Articular chondrocyte of knee joint (primary cell): Measurements from ENCODE around the gene IFT74. TPM values are rescaled to one million over a fixed set of nuclear protein-coding genes. Genes with fewer than 3 reads are reported as not detected.

Experiments
- total RNA-seq: library from RNA; depleted of rRNA; stranded (reverse); fragments of >200 nt; gene quantifications from 2 replicates; pipeline ENCODE4 v1.2.3, GENCODE V29; 2012

The IFT74 gene
- total RNA-seq, result 20.3 and 26.1 TPM in 2 replicates

DNA sequence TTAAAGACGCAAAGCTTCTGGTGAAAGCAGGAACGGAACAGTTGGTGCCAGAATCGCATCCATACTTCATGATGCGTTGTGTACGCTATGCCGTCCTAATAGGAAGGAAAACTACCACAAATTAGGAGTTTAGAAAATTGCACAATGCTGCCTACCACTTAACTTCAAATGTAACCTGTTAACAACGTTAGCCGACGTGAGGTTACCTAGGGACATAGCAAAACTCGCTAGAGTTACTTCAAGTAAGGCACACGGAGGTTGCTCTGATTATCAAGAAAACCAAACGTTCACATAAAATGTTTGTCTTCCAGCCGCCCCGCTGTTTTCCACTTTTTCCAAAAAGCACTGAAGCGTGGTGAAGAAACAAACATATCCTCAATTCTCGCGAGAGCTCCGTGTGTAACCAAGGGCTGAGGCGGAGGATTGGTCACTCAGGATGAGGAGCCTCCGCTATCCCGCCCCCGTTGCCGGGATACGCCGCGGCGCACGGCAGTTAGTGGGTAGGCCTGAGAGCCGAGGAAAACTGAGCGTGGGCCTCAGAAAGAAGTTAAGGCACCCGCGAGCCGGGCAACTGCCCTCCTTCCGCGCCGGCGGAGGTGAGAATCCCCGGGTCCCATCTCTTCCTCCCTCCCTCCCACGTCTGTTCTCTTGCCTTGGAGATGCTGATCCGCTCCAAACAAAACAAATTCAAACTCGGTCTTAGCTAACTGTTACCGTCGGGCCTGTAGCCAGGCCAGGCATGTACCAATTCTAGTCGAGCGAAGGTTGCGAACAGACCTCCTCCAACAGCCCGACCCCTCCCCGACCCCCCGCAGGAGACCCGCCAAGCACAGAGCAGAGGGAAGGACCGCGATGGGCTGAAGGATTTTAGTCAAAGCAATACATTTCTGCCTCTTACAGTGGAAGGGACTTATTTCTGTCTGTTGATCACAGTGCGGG, at the start of gene IFT74:
Gene IFT74, plus strand, starts transcription at position 492 of the 939 bp plus-strand sequence. CDS start 5,556 bp downstream, outside the sequence.

DNA sequence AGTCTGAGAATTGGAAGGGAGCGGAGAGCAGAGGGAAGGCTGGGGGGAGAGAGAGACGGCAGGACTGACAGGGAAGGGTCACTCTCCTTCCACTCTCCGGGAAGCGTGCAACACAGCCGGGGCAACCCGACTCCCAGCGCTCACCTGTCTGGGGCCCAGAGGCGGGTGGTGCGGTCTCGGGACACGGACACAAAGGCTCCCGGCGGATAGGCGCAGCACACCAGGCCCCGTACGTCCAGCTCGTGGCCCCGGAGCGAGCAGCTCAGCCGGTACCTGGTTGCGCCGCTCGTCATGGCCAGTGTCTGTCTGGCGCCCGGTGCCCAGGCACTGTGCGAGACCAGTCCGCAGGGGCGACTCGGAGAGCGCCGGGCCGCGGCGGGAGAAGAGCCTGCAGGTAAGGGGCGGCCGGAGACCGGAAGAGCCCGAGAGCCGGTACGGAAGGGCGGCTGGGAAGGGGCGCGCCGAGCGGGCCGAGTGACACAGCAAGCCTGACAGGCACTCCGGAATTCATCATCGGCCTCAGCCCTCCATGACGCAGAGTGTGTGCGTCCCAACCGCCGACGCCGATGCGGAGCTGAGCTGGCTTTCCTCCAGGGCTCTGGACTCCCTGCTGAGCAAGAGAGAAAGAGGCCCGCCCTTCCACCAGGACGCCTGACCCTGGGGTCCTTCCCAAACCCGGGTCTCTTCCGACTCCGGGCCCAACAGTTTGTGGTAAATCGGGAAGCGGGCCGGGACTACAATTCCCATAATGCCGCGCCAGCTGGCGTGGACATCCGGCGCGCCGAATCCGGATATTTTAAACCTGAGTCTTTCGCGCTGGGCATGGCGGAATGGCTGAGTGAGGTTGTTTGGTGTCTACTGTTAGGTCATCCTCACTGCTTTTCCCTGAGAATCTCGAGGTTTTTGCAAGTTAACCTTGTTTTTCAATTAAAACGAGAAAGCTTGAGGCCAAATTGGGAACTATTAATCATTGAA, 9.2 kb upstream of the IFT74 start, which contains the start of gene PLAA:
Gene PLAA, minus strand, starts transcription at position 490 of the 975 bp plus-strand sequence. Its CDS starts 197 bp downstream, at position 293.

DNA sequence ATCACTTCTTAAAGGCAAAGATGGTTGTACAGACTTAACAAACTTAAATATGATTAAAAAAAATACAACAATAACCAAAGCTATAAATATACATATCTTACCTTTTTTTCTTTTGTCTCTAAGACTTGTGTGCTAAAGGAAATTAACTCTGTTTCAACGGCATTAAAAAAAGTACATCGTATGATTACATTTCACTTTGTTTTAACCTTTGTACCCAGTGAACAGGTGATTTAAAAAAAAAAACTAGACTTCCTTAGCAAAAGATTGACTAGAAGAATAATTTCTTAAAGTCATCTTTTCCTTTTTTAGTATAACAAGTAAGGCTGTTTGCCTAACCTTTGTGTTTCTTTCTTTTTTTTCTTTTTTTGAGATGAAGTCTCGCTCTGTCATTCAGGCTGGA, 49.3 kb downstream of the IFT74 start, which contains the start of gene LRRC19:
Gene LRRC19, minus strand, starts transcription at position 182 of the 400 bp plus-strand sequence. CDS start 5,978 bp downstream, outside the sequence.

DNA sequence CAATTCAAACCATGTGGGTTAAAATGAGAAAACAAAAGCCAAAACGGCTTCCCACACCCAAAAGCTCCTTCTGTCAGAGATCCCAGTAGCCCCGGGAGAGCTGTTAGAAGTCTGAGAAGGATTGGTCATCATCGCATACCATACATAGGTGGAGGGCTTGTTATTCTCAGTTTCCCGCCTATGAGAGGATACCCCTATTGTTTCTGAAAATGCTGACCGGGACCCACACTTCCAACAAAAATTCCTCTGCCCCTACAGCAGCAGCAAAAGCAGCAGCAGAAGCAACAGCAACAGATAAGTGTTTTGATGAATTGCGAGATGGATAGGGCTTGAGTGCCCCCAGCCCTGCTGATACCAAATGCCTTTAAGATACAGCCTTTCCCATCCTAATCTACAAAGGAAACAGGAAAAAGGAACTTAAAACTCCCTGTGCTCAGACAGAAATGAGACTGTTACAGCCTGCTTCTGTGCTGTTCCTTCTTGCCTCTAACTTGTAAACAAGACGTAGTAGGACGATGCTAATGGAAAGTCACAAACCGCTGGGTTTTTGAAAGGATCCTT, 152.8 kb downstream of the IFT74 start, which contains the start of gene TEK:
Gene TEK, plus strand, starts transcription at position 245 of the 561 bp plus-strand sequence. CDS start 366 bp downstream, outside the sequence.

Other genes with a start within 250 kb of the IFT74 start
- gene CAAP1, start 63.6 kb upstream of the IFT74 start, total RNA-seq, result 12.8 and 20.3 TPM in 2 replicates
- gene PLAA, start 9.2 kb upstream of the IFT74 start, total RNA-seq, result 35.0 and 39.2 TPM in 2 replicates
- under 0.01 TPM in 1 of 2 replicates, not detected in the other for gene LRRC19, start 49.3 kb downstream of the IFT74 start, total RNA-seq
- gene TEK, start 152.8 kb downstream of the IFT74 start, total RNA-seq, result 0.78 and 1.4 TPM in 2 replicates